Inferior parietal cortex (tissue), 1 donor: Measurements from ENCODE around the gene NDN.
A peak's percentile ranks its signal among the peaks of the same experiment; 100 is the strongest.

Source experiments
- DNase-seq: peaks from one replicate; pipeline ENCODE4 v3.0.0-alpha.2; 2016; ENCODE audit errors: extremely low spot score

Gene NDN

GRCh38 chr15:23642413-23643044, 44.6 kb downstream of the NDN start:
- peak; percentile 87 for DNase-seq
